Transverse colon (tissue), 4 donors: ENCODE results near the gene RPL35. TPM values are rescaled to one million over a fixed set of nuclear protein-coding genes. Genes with fewer than 3 reads are reported as not detected.

Source experiments
- DNase-seq: peaks from one replicate; pipeline ENCODE4 v3.0.0-alpha.2; 2019
- H3K27ac ChIP-seq, 4 donors: fragments of 200-600 bp; sonication (generic); 2 replicates each; pipeline ENCODE4 v1.5.1; 2016 to 2018; ENCODE audit warnings: inconsistent platforms in 4 of 4
- H3K27me3 ChIP-seq: fragments of 200-600 bp; sonication (generic); 2 replicates; pipeline ENCODE4 v1.5.1; 2017; ENCODE audit warnings: inconsistent platforms
- H3K36me3 ChIP-seq, 4 donors: fragments of 200-600 bp; sonication (generic); 2 replicates each; pipeline ENCODE4 v1.5.1; 2017 to 2019; ENCODE audit warnings: inconsistent platforms in 4 of 4
- H3K4me1 ChIP-seq, 4 donors: fragments of 200-600 bp; sonication (generic); 2 replicates each; pipeline ENCODE4 v1.5.1; 2017 to 2020; ENCODE audit warnings: inconsistent platforms in 4 of 4
- H3K4me3 ChIP-seq, 4 donors: fragments of 200-600 bp; sonication (generic); 1 replicate in 1 of 4; 2 replicates in 3 of 4; pipeline versions ENCODE4 v1.5.1 to v1.6.1; 2017 to 2019; ENCODE audit warnings: inconsistent platforms in 4 of 4
- H3K9me3 ChIP-seq, 2 donors: fragments of 200-600 bp; sonication (generic); 2 replicates each; pipeline ENCODE4 v1.5.1; 2017 to 2019; ENCODE audit warnings: inconsistent platforms in 2 of 2
- EP300 ChIP-seq: sonication (generic); formaldehyde crosslinking; IDR thresholded peaks from one replicate; pipeline ENCODE4 v1.6.1; 2017; ENCODE audit warnings: antibody characterized with exemption, low read depth
- POLR2A ChIP-seq: fragments of 450-650 bp; IDR thresholded peaks from one replicate; pipeline ENCODE4 v1.6.1; 2016; ENCODE audit warnings: antibody characterized with exemption, mild to moderate bottlenecking, moderate library complexity
- POLR2AphosphoS5 ChIP-seq, 3 donors: sonication (generic); formaldehyde crosslinking; IDR thresholded peaks; one replicate each; pipeline ENCODE4 v1.6.1; 2016; ENCODE audit warnings: antibody characterized with exemption in 3 of 3
- WGBS, 2 donors: methylation state at CpG; one replicate each; pipeline ENCODE4 v1.1.5; 2018; ENCODE audit warnings: low coverage in 1 of 2; 5-methylcytosine and 5-hydroxymethylcytosine counted together
- in situ Hi-C, 4 donors: fragments of 200-750 bp; cut with MboI; loops; one replicate each; pipeline versions ENCODE4 v1.15.0 to v1.15.1; 2017; ENCODE audit warnings: low sequenced_read_pairs in 3 of 4, low pct_ligation_motif_present in 1 of 4, low pct_unique_long_range_greater_than_20kb in 1 of 4
- intact Hi-C: fragments of 100-400 bp; cut with DNase I; formaldehyde crosslinking; loops from one replicate; pipeline ENCODE4 v1.15.1; 2023; ENCODE audit warnings: low total_unique reads
- total RNA-seq, 4 donors: library from RNA; depleted of rRNA; stranded (reverse); fragments of >200 nt; gene quantifications; one replicate each; pipeline ENCODE4 v1.1.0, GENCODE V29; 2016
- TF ChIP-seq, protein P1 (sequence below), 5 experiments: fragments of 200-600 bp in 3 of 5; fragments of 450-650 bp in 2 of 5; sonication (generic) in 3 of 5; IDR thresholded peaks; 1 replicate in 2 of 5; 2 replicates in 3 of 5; pipeline ENCODE4 v1.5.1; 2016 to 2017; ENCODE audit warnings: antibody characterized with exemption in 5 of 5, inconsistent platforms in 3 of 5, mild to moderate bottlenecking in 2 of 5, moderate library complexity in 1 of 5

The RPL35 gene
- total RNA-seq, 4 donors from 2014 or later, result 498 to 3,953 (median 1,382) TPM

- TF ChIP-seq POLR2A, result no peak
- H3K4me3 ChIP-seq, result no peak overlapping the region
- in situ Hi-C loops, result loop anchor here in 2 of 4 donors (5.0 kb wide), 2 partner anchors 77 to 82 kb away; partner anchors contain the start of genes NR6A1 (in 1 of the 2) and OLFML2A (in 1 of the 2)
- no peaks in the 10 kb centered on the region for H3K9me3 ChIP-seq
- H3K27me3 ChIP-seq, result no peaks in the 10 kb centered on the region
- H3K4me1 ChIP-seq, result peaks cover 6 to 24% (median 16%) of the 10 kb centered on the region in 4 donors
- intact Hi-C loops, result no loop called here
- 88% methylated on average over 8 of the region's 8 CpGs; no CpG with 5 or more reads in 1 of the 2 donors for WGBS, 2 donors
- H3K36me3 ChIP-seq, result peaks cover 0 to 19% (median 5%) of the 10 kb centered on the region in 4 donors
- no peak overlapping the region for H3K27ac ChIP-seq
- no peak for DNase-seq
Measured at GRCh38 chr9:124854161-124854560, 7.6 kb downstream of the RPL35 start.

DNA sequence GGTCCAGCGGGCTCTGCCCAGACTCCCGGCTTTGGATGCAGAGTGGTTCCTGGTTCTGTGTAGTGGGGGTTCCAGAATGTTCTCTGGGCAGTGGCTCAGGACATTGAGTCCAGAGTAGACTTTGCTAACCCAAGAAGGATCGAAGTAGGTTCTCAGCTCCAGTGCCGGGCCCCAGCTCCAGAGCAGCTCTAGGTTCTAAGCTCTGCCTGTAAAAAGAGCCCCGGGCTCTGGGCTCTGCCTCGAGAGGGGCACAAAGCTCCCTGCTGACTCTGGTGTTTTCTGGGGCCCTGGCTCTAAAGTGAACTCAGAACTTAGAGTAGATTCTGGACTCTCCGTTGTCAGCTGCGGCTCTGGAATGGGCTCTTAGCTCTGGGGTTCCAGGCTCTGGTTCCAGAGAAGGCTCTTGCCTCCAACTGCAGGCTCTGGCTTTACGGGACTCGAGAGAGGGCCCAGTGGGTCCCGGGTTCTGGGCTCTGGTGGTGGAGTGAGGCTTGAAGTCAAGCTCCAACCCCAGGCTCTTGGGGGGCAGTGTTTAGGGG lies 8.1 kb downstream of the RPL35 start:
- DNase-seq, result no peak
- 69% methylated on average over 10 of the region's 11 CpGs; no CpG with 5 or more reads in 1 of the 2 donors for WGBS, 2 donors
- H3K36me3 ChIP-seq, result peaks cover 0 to 14% (median 3%) of the 10 kb centered on the region in 4 donors
- TF ChIP-seq POLR2AphosphoS5 (IDR thresholded peaks at IDR 0.05), result no peak
- TF ChIP-seq POLR2A, result no peak
- TF ChIP-seq, protein P1, sequence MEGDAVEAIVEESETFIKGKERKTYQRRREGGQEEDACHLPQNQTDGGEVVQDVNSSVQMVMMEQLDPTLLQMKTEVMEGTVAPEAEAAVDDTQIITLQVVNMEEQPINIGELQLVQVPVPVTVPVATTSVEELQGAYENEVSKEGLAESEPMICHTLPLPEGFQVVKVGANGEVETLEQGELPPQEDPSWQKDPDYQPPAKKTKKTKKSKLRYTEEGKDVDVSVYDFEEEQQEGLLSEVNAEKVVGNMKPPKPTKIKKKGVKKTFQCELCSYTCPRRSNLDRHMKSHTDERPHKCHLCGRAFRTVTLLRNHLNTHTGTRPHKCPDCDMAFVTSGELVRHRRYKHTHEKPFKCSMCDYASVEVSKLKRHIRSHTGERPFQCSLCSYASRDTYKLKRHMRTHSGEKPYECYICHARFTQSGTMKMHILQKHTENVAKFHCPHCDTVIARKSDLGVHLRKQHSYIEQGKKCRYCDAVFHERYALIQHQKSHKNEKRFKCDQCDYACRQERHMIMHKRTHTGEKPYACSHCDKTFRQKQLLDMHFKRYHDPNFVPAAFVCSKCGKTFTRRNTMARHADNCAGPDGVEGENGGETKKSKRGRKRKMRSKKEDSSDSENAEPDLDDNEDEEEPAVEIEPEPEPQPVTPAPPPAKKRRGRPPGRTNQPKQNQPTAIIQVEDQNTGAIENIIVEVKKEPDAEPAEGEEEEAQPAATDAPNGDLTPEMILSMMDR (IDR thresholded peaks at IDR 0.05), result no peak
- no peak for TF ChIP-seq EP300
- H3K4me1 ChIP-seq, result peaks cover 6 to 24% (median 14%) of the 10 kb centered on the region in 4 donors
- H3K4me3 ChIP-seq, result peak overlapping the region; percentile 9 to 56 (median 36)
- no peaks in the 10 kb centered on the region for H3K27me3 ChIP-seq
- H3K9me3 ChIP-seq, result no peaks in the 10 kb centered on the region
- in situ Hi-C loops (loop anchor here in 2 of 4 donors (5.0 kb wide), 2 partner anchors 76 to 81 kb away; partner anchors contain the start of genes NR6A1 (in 1 of the 2) and OLFML2A (in 1 of the 2)), intact Hi-C loops (loop anchor here (1.0 kb wide), 1 partner anchor 81 kb away; no protein-coding TSS in a partner anchor)
- peak overlapping the region; percentile 11 to 63 (median 54) for H3K27ac ChIP-seq

DNA sequence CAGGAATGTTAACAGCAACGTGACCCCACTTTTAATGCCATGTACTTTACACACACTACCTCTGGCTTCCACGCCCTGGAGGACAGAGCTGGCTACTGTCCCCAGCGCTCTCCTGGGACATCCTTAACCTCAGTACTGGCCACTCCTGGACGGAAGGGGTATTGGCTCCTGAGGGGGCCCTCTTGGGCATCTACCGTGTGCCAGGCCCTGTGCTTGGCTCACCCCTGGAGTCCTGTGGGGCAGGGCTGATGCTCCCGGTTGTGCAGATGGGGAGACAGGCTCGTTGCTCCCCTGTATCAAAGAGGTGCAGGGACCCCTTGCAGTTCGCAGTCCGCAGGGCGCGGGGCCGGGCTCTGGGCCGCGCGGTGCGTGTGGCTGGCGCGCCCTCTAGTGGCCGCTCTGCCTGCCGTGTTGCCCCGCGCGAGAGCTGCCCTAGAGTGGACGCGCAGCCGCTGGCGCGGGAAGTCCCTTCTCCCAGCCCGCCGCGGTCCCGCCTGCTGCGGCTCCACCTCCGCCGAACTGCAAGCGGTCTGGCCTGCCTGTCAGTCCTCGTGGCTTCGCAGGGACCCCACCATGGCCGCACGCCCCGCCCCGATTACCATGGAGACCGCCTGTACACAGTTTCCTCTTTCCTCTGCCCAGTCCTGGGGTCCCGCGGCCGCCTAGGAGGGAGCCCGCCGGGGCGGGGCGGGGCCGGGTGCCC lies 8.8 kb downstream of the RPL35 start, which contains the start of gene WDR38:
WDR38 (plus strand) TSS at position 632 of the 703 bp plus-strand sequence. CDS start 72 bp downstream, outside the sequence.
- peaks cover 0 to 7% (median 0%) of the 10 kb centered on the region in 4 donors for H3K36me3 ChIP-seq
- H3K27ac ChIP-seq, result peak within 1 kb of the TSS; percentile 11 to 63 (median 54)
- peaks cover 6 to 24% (median 13%) of the 10 kb centered on the region in 4 donors for H3K4me1 ChIP-seq
- peak; percentile 76 for DNase-seq
- WGBS, 2 donors, result 3% methylated on average over 25 of the region's 51 CpGs; no CpG with 5 or more reads in 1 of the 2 donors
- intact Hi-C loops (loop anchor here (1.0 kb wide), 1 partner anchor 81 kb away; no protein-coding TSS in a partner anchor), in situ Hi-C loops (loop anchor here in 2 of 4 donors (5.0 kb wide), 2 partner anchors 76 to 81 kb away; partner anchors contain the start of genes NR6A1 (in 1 of the 2) and OLFML2A (in 1 of the 2))
- H3K27me3 ChIP-seq, result no peaks in the 10 kb centered on the region
- peak within 1 kb of the TSS; percentile 9 to 56 (median 36) for H3K4me3 ChIP-seq
- TF ChIP-seq EP300, result no peak
- TF ChIP-seq, protein P1 (IDR thresholded peaks at IDR 0.05), result peak; percentile 99 to 100 (median 99)
- H3K9me3 ChIP-seq, result no peaks in the 10 kb centered on the region

- no peaks in the 10 kb centered on the region for H3K27me3 ChIP-seq
- TF ChIP-seq, protein P1 (IDR thresholded peaks at IDR 0.05), result no peak
- TF ChIP-seq POLR2A (no peak), POLR2AphosphoS5 (IDR thresholded peaks at IDR 0.05) (no peak), EP300 (no peak)
- 67% methylated on average over 8 of the region's 13 CpGs; no CpG with 5 or more reads in 1 of the 2 donors for WGBS, 2 donors
- intact Hi-C loops (no loop called here), in situ Hi-C loops (loop anchor here in 2 of 4 donors (5.0 kb wide), 2 partner anchors 75 to 80 kb away; partner anchors contain the start of genes NR6A1 (in 1 of the 2) and OLFML2A (in 1 of the 2))
- peaks cover 6 to 24% (median 13%) of the 10 kb centered on the region in 4 donors for H3K4me1 ChIP-seq
- H3K36me3 ChIP-seq, result peaks cover 0 to under 1% (median 0%) of the 10 kb centered on the region in 4 donors
- no peak for DNase-seq
- peak overlapping the region in 1 of 4 donors; percentile 55 for H3K27ac ChIP-seq
- H3K4me3 ChIP-seq, result peak overlapping the region in 1 of 4 donors; percentile 56
- H3K9me3 ChIP-seq, result no peaks in the 10 kb centered on the region
Measured at GRCh38 chr9:124852121-124852828, 9.5 kb downstream of the RPL35 start.
